HCT116 (cell line): ENCODE results near the gene MAP7. TPM values are rescaled to one million over a fixed set of nuclear protein-coding genes. Genes with fewer than 3 reads are reported as not detected.

Experiments used
- ATAC-seq: fragments of 200-7000 bp; cut with Tn5 transposase; 2 replicates; pipeline ENCODE4 v1.9.1; 2020; ENCODE audit warnings: mild to moderate bottlenecking, moderate library complexity
- BruUV-seq: library from RNA; stranded (reverse); fragments of 400-500 nt; replicated peaks from 2 replicates; lab custom pipeline; 2021; lab: Mats Ljungman, UMichigan
- CTCF ChIA-PET: fragments of 300-600 bp; sonication (Branson Sonifier 250); formaldehyde crosslinking; loops from one replicate; lab custom pipeline; 2021; ENCODE audit warnings: antibody characterized with exemption; lab: Charles Lee
- POLR2A ChIA-PET: fragments of 300-600, 350-600 bp; sonication (Branson Sonifier 250); formaldehyde crosslinking; loops from one replicate; lab custom pipeline; 2021; ENCODE audit warnings: antibody characterized with exemption; lab: Charles Lee
- RAD21 ChIA-PET, 2 experiments: fragments of 300-600 bp; sonication (Branson Sonifier 250); formaldehyde crosslinking; loops; one replicate each; lab custom pipeline; 2023; ENCODE audit warnings: low total read pairs in 2 of 2; ENCODE audit not compliant: uncharacterized antibody in 2 of 2, unreplicated experiment in 2 of 2, low non-redundant PET in 1 of 2; lab: Charles Lee
- DNase-seq: peaks from one replicate; pipeline ENCODE4 v3.0.0-alpha.2; 2010; ENCODE audit warnings: low read depth, low spot score
- H2AFZ ChIP-seq: fragments of 200-600 bp; shearing (Covaris generic), sonication (generic); 2 replicates; pipeline ENCODE4 v1.6.1; 2017; ENCODE audit warnings: low read depth, mixed run types, mixed read lengths, antibody characterized with exemption, low read length; ENCODE audit not compliant: poor library complexity, severe bottlenecking
- H3K27ac ChIP-seq: 2 replicates; pipeline ENCODE4 v1.5.1; 2012; ENCODE audit warnings: low read depth, low read length
- H3K27me3 ChIP-seq: fragments of 200-600 bp; sonication (generic); 2 replicates; pipeline ENCODE4 v1.6.1; 2016; ENCODE audit warnings: mixed run types, low read length, mixed read lengths; ENCODE audit not compliant: insufficient read depth
- H3K36me3 ChIP-seq, 2 experiments: fragments of 200-500 bp in 1 of 2; fragments of 200-600 bp in 1 of 2; sonication (Bioruptor generic) in 1 of 2; sonication (generic) in 1 of 2; 2 replicates each; pipeline versions ENCODE4 v1.5.1 to v1.6.1; 2014 to 2016; ENCODE audit warnings: low read length in 2 of 2, inconsistent platforms in 1 of 2, mixed read lengths in 1 of 2, mixed run types in 1 of 2; ENCODE audit not compliant: insufficient read depth in 2 of 2, control insufficient read depth in 1 of 2
- H3K4me1 ChIP-seq, 2 experiments: fragments of 200-600 bp in 1 of 2; sonication (generic) in 1 of 2; 2 replicates each; pipeline versions ENCODE4 v1.5.1 to v1.6.1; 2012 to 2017; ENCODE audit warnings: low read length in 2 of 2, inconsistent platforms in 1 of 2, mild to moderate bottlenecking in 1 of 2, mixed read lengths in 1 of 2, mixed run types in 1 of 2, moderate library complexity in 1 of 2; ENCODE audit not compliant: insufficient read depth in 2 of 2, control insufficient read depth in 1 of 2
- H3K4me2 ChIP-seq: fragments of 200-600 bp; sonication (generic); 2 replicates; pipeline ENCODE4 v1.6.1; 2017; ENCODE audit warnings: mixed run types, low read length, mixed read lengths
- H3K4me3 ChIP-seq, 2 experiments: fragments of 200-600 bp in 1 of 2; sonication (generic) in 1 of 2; replicated peaks in 1 of 2; 2 replicates each; pipeline ENCODE4 v1.5.1; 2011 to 2016; ENCODE audit warnings: low read length in 2 of 2, control low read depth in 1 of 2, low read depth in 1 of 2, mild to moderate bottlenecking in 1 of 2, mixed read lengths in 1 of 2, mixed run types in 1 of 2
- H3K79me2 ChIP-seq: fragments of 200-600 bp; sonication (generic); 2 replicates; pipeline ENCODE4 v1.6.1; 2017; ENCODE audit warnings: mild to moderate bottlenecking, mixed run types, low read length, moderate library complexity, mixed read lengths; ENCODE audit not compliant: insufficient read depth
- H3K9ac ChIP-seq: fragments of 200-600 bp; sonication (generic); 2 replicates; pipeline ENCODE4 v1.6.1; 2016; ENCODE audit warnings: low read length, mixed read lengths
- H3K9me2 ChIP-seq: fragments of 200-600 bp; sonication (generic), shearing (Covaris generic); 2 replicates; pipeline ENCODE4 v1.6.1; 2017; ENCODE audit warnings: mixed run types, mild to moderate bottlenecking, moderate library complexity; ENCODE audit not compliant: insufficient read depth
- H3K9me3 ChIP-seq, 2 experiments: fragments of 200-500 bp in 1 of 2; fragments of 200-600 bp in 1 of 2; sonication (Bioruptor generic) in 1 of 2; sonication (generic) in 1 of 2; 2 replicates each; pipeline ENCODE4 v1.6.1; 2014 to 2017; ENCODE audit warnings: low read length in 2 of 2, mixed read lengths in 2 of 2, inconsistent platforms in 1 of 2, low read depth in 1 of 2, mild to moderate bottlenecking in 1 of 2, mixed run types in 1 of 2, moderate library complexity in 1 of 2; ENCODE audit not compliant: control insufficient read depth in 1 of 2, insufficient read depth in 1 of 2
- H4K20me1 ChIP-seq: fragments of 200-600 bp; sonication (generic), shearing (Covaris generic); 2 replicates; pipeline ENCODE4 v1.6.1; 2017; ENCODE audit warnings: mixed run types, mild to moderate bottlenecking, moderate library complexity; ENCODE audit not compliant: insufficient read depth
- ATF3 ChIP-seq: IDR thresholded peaks from 2 replicates; pipeline ENCODE4 v1.6.1; 2012
- ELF1 ChIP-seq: IDR thresholded peaks from 2 replicates; pipeline ENCODE4 v1.6.1; 2012; ENCODE audit warnings: low read depth, borderline replicate concordance
- EZH2 ChIP-seq: fragments of 200-600 bp; sonication (generic); IDR thresholded peaks from 2 replicates; pipeline ENCODE4 v1.6.1; 2017; ENCODE audit warnings: antibody characterized with exemption, mixed run types
- EZH2phosphoT487 ChIP-seq: fragments of 200-600 bp; IDR thresholded peaks from 2 replicates; pipeline ENCODE4 v1.6.1; 2018; ENCODE audit warnings: antibody characterized with exemption, borderline replicate concordance
- MAX ChIP-seq: IDR thresholded peaks from 2 replicates; pipeline ENCODE4 v1.6.1; 2012
- POLR2AphosphoS5 ChIP-seq: IDR thresholded peaks from 2 replicates; pipeline ENCODE4 v1.6.1; 2011; ENCODE audit warnings: mild to moderate bottlenecking, low read depth, low read length, moderate library complexity
- RAD21 ChIP-seq: IDR thresholded peaks from 2 replicates; pipeline ENCODE4 v1.6.1; 2012; ENCODE audit warnings: low read depth, mild to moderate bottlenecking
- ZBTB33 ChIP-seq: IDR thresholded peaks from 2 replicates; pipeline ENCODE4 v1.6.1; 2011; ENCODE audit warnings: mild to moderate bottlenecking, low read length, moderate library complexity; ENCODE audit not compliant: insufficient replicate concordance; ENCODE audit errors: extremely low read depth
- intact Hi-C: fragments of 100-400 bp; cut with micrococcal nuclease; formaldehyde crosslinking; loops from 2 replicates; pipeline ENCODE4 v1.10.0; 2022
- total RNA-seq: library from RNA; stranded (reverse); gene quantifications from one replicate; pipeline ENCODE4 v1.2.1, GENCODE V29; 2021; ENCODE audit not compliant: unreplicated experiment

MAP7 gene
- total RNA-seq, 1 experiment from 2014 or later, result 35.5 TPM

GRCh38 chr6:136466777-136467176 is 83.4 kb downstream of the MAP7 start:
- ATAC-seq (no peak), DNase-seq (no peak)
- Histone ChIP-seq H3K36me3 (no peaks in the 10 kb centered on the region), H4K20me1 (no peaks in the 10 kb centered on the region), H2AFZ (no peak overlapping the region), H3K27me3 (no peaks in the 10 kb centered on the region), H3K27ac (no peak overlapping the region), H3K4me2 (no peak overlapping the region), H3K4me3 (no peak overlapping the region), H3K9me2 (no peaks in the 10 kb centered on the region), H3K9me3 (no peaks in the 10 kb centered on the region), H3K9ac (no peak overlapping the region), H3K79me2 (peaks cover under 1% of the 10 kb centered on the region; the same call in 1 of the 2 replicates), H3K4me1 (no peaks in the 10 kb centered on the region)
- RAD21 ChIA-PET, result no interaction called here
- POLR2A ChIA-PET, result no interaction called here
- TF ChIP-seq EZH2 (no peak), ZBTB33 (no peak), POLR2AphosphoS5 (no peak)
- intact Hi-C loops, result no loop called here
- no TSS peak for BruUV-seq
- CTCF ChIA-PET, result no interaction called here

GRCh38 chr6:136465766-136466303 is 84.4 kb downstream of the MAP7 start:
- no peaks in the 10 kb centered on the region for H4K20me1 ChIP-seq
- ATAC-seq, result no peak
- H3K9me3 ChIP-seq, result no peaks in the 10 kb centered on the region
- no peak overlapping the region for H2AFZ ChIP-seq
- no peak for DNase-seq
- TF ChIP-seq RAD21 (no peak), EZH2phosphoT487 (no peak), POLR2AphosphoS5 (no peak), ELF1 (no peak), ATF3 (no peak), MAX (no peak)
- no peak overlapping the region for H3K9ac ChIP-seq
- no peaks in the 10 kb centered on the region for H3K9me2 ChIP-seq
- H3K4me1 ChIP-seq, result no peaks in the 10 kb centered on the region
- no peaks in the 10 kb centered on the region for H3K27me3 ChIP-seq
- H3K4me3 ChIP-seq, result no peak overlapping the region
- POLR2A ChIA-PET, result no interaction called here
- H3K79me2 ChIP-seq, result no peaks in the 10 kb centered on the region; the same call in 1 of the 2 replicates
- H3K4me2 ChIP-seq, result no peak overlapping the region
- no TSS peak for BruUV-seq
- RAD21 ChIA-PET, result no interaction called here
- intact Hi-C loops, result no loop called here
- no peak overlapping the region for H3K27ac ChIP-seq
- CTCF ChIA-PET, result no interaction called here
- no peaks in the 10 kb centered on the region for H3K36me3 ChIP-seq
